ENCODE data around the gene NEMP1. TPM values are rescaled to one million over a fixed set of nuclear protein-coding genes. Genes with fewer than 3 reads are reported as not detected.

Gene NEMP1
- total and polyA plus RNA-seq, 2 of the 8 experiments (the other 6 are each of a cell fraction or from before 2014, with no cell fraction given) = 30.1 to 43.2 TPM

GRCh38 chr12:57087010-57087690 lies 8.6 kb upstream of the NEMP1 start (continued):
- TF ChIP-seq CHD7 (IDR thresholded peaks at IDR 0.05; ENCODE audit: insufficient replicate concordance, low read length) (no peak), RAD21 (IDR thresholded peaks at IDR 0.05 in 1 of 2, conservative IDR thresholded peaks at IDR 0.05 in 1 of 2; ENCODE audit: low read depth in 2 of 2, low read length in 2 of 2) (no peak), GTF2F1 (IDR thresholded peaks at IDR 0.05; ENCODE audit: borderline replicate concordance, low read depth, low read length) (no peak), TAF1 (IDR thresholded peaks at IDR 0.05; ENCODE audit: low read depth, low read length) (peak; percentile 52), MAX (IDR thresholded peaks at IDR 0.05) (no peak), SUZ12 (IDR thresholded peaks at IDR 0.05; ENCODE audit: low read length) (no peak), HDAC6 (IDR thresholded peaks at IDR 0.05; ENCODE audit: low read depth, low read length) (no peak), BRCA1 (IDR thresholded peaks at IDR 0.05; ENCODE audit: low read depth, low read length) (no peak), KDM5A (IDR thresholded peaks at IDR 0.05; ENCODE audit: low read length) (no peak)
